Adrenal gland (tissue), 12 donors: ENCODE data around the gene BLM. TPM values are rescaled to one million over a fixed set of nuclear protein-coding genes. Genes with fewer than 3 reads are reported as not detected.

ENCODE experiments used
- DNase-seq, 7 donors: peaks; one replicate each; pipeline ENCODE4 v3.0.0-alpha.2; 2019 to 2020
- H3K27ac ChIP-seq, 5 donors: fragments of 200-600 bp; sonication (generic) in 4 of 5; 1 replicate in 3 of 5; 2 replicates in 2 of 5; pipeline versions ENCODE4 v1.5.1 to v1.8.0; 2016 to 2020; ENCODE audit warnings: mild to moderate bottlenecking in 1 of 5
- H3K27me3 ChIP-seq: fragments of 200-600 bp; 2 replicates; pipeline ENCODE4 v1.8.0; 2021
- H3K36me3 ChIP-seq, 2 donors: fragments of 200-600 bp; replicated peaks in 1 of 2; 1 replicate in 1 of 2; 2 replicates in 1 of 2; pipeline versions ENCODE4 v1.5.1 to v1.8.0; 2018 to 2022
- H3K4me1 ChIP-seq, 2 donors: fragments of 200-600 bp; replicated peaks in 1 of 2; 1 replicate in 1 of 2; 2 replicates in 1 of 2; pipeline versions ENCODE4 v1.5.1 to v1.8.0; 2018 to 2021
- H3K4me3 ChIP-seq, 4 donors: fragments of 200-600 bp; sonication (generic) in 3 of 4; one replicate each; pipeline ENCODE4 v1.5.1; 2016 to 2018
- H3K9me3 ChIP-seq, 3 donors: fragments of 200-600 bp; sonication (generic) in 1 of 3; replicated peaks in 1 of 3; 1 replicate in 2 of 3; 2 replicates in 1 of 3; pipeline versions ENCODE4 v1.5.1 to v1.8.0; 2016 to 2021
- POLR2A ChIP-seq, 2 donors: fragments of 450-650 bp; IDR thresholded peaks; one replicate each; pipeline ENCODE4 v1.6.1; 2017; ENCODE audit warnings: antibody characterized with exemption in 2 of 2, mild to moderate bottlenecking in 2 of 2, moderate library complexity in 1 of 2
- WGBS, 4 donors: extraction: QIAGEN DNeasy Blood & Tissue Kit in 2 of 4; methylation state at CpG; one replicate each; pipeline versions ENCODE4 v1.1.5 to v1.1.7; 2013 to 2017; 5-methylcytosine and 5-hydroxymethylcytosine counted together
- intact Hi-C, 2 donors: fragments of 100-400 bp; cut with DNase I; formaldehyde crosslinking; loops; one replicate each; pipeline versions ENCODE4 v1.14.1 to v1.15.0; 2022 to 2023
- polyA plus RNA-seq, 3 donors: library from polyadenylated mRNA; stranded (reverse); fragments of 200-250 nt in 2 of 3; fragments of 350-450 nt in 1 of 3; fragmentation: Illumina TruSeq in 1 of 3; extraction: RNeasy Lipid Tissue Mini Kit (QIAGEN cat#74804) in 1 of 3; gene quantifications; one replicate each; pipeline ENCODE4 v1.2.3, GENCODE V29; 2013 to 2014
- total RNA-seq, 9 donors: library from RNA; depleted of rRNA in 4 of 9; stranded (reverse); fragments of >200 nt in 4 of 9; fragments of 120-200 nt in 1 of 9; fragmentation: NEBNext Ultra II Directional in 1 of 9; extraction: Animal tissue kit (Norgen Biotek cat#: 25700) in 1 of 9; gene quantifications; one replicate each; pipeline versions ENCODE4 v1.1.0 to v1.2.4, GENCODE V29; 2013 to 2023
- TF ChIP-seq, protein P1 (sequence below), 6 experiments: fragments of 450-650 bp in 4 of 6; fragments of 200-600 bp in 2 of 6; sonication (generic) in 1 of 6; IDR thresholded peaks; 1 replicate in 5 of 6; 2 replicates in 1 of 6; pipeline versions ENCODE4 v1.5.1 to v1.8.0; 2016 to 2021; ENCODE audit warnings: antibody characterized with exemption in 6 of 6, mild to moderate bottlenecking in 2 of 6, moderate library complexity in 1 of 6
- donor health status: healthy with polysubstance abuse.
- donor health status: Bipolar disorder and iron deficiency.
- donor health status: DM: yes; HTN: yes; CAD: no.
- donor health status: DM: no; HTN: no; CAD: no.
- donor health status: DM: no; HTN: no; CAD: no.
- donor health status: DM: yes; HTN: yes; CAD: no.

BLM gene
- total and polyA plus RNA-seq, 12 donors, result 0.24 to 6.8 (median 1.3) TPM

DNA sequence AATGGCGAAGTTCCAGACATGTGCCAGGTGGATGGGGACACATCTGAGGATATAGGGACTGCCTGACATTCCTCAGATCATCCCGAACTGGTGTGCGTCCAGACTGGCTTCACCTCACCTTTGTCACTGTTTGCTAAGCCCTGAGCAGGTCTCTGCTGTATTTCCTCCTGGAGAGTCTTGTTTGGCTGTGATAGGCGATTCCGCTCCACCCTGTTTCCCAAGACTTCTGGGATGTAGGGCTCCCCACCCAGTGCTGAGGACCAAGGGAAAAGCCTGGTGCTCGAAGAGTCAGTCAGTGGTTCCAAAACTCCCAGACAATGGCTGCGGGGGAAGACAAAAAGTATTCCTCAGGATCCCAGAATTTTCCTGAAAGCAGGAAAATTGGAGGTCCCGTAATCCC is 140.2 kb downstream of the BLM start:
- DNase-seq, result no peak
- TF ChIP-seq, protein P1, sequence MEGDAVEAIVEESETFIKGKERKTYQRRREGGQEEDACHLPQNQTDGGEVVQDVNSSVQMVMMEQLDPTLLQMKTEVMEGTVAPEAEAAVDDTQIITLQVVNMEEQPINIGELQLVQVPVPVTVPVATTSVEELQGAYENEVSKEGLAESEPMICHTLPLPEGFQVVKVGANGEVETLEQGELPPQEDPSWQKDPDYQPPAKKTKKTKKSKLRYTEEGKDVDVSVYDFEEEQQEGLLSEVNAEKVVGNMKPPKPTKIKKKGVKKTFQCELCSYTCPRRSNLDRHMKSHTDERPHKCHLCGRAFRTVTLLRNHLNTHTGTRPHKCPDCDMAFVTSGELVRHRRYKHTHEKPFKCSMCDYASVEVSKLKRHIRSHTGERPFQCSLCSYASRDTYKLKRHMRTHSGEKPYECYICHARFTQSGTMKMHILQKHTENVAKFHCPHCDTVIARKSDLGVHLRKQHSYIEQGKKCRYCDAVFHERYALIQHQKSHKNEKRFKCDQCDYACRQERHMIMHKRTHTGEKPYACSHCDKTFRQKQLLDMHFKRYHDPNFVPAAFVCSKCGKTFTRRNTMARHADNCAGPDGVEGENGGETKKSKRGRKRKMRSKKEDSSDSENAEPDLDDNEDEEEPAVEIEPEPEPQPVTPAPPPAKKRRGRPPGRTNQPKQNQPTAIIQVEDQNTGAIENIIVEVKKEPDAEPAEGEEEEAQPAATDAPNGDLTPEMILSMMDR (IDR thresholded peaks at IDR 0.05), result no peak
- no peak for TF ChIP-seq POLR2A (IDR thresholded peaks at IDR 0.05)
- Histone ChIP-seq H3K36me3 (no peaks in the 10 kb centered on the region), H3K27ac (no peak overlapping the region), H3K4me1 (no peaks in the 10 kb centered on the region), H3K9me3 (no peaks in the 10 kb centered on the region), H3K27me3 (no peaks in the 10 kb centered on the region), H3K4me3 (no peak overlapping the region)
- intact Hi-C loops, result no loop called here
- 84 to 94% (median 90%) methylated on average over 8 of the region's 8 CpGs for WGBS, 4 donors

DNA sequence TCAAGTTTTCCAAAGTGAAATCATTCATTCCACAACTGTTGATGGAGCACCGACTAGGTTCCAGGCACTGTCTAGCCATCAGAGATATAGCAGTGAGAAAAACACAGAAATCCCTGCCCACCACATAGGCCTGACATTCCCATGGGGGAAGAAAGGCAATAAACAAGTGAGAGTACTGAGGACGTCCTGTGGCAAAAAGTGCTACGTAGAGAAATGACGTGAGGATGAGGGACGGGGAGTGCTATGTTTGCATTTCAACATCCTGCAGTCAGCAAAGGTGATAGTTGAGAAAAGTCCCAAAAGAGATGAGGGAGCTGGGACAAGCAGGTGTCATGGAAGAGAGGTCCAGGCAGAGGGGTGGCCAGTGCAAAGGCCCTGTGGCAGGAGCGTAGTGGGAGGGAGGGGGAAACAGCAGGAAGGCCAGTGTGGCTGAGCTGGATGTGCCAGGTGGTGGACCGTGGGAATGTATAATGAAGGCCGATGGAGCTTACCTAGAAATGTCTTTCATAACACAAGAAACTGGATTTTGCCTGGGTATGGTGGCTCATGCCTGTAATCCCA is 140.8 kb downstream of the BLM start:
- Histone ChIP-seq H3K27ac (no peak overlapping the region), H3K4me3 (no peak overlapping the region), H3K9me3 (no peaks in the 10 kb centered on the region), H3K36me3 (no peaks in the 10 kb centered on the region), H3K4me1 (no peaks in the 10 kb centered on the region), H3K27me3 (no peaks in the 10 kb centered on the region)
- intact Hi-C loops, result no loop called here
- no peak for DNase-seq
- TF ChIP-seq POLR2A (IDR thresholded peaks at IDR 0.05), result no peak
- TF ChIP-seq, protein P1 (IDR thresholded peaks at IDR 0.05), result no peak
- 87 to 91% (median 88%) methylated on average over 8 of the region's 8 CpGs for WGBS, 4 donors

- no peaks in the 10 kb centered on the region for H3K4me1 ChIP-seq
- 59 to 65% (median 63%) methylated on average over 8 to 10 of the region's 10 CpGs for WGBS, 4 donors
- H3K4me3 ChIP-seq, result no peak overlapping the region
- no peaks in the 10 kb centered on the region for H3K9me3 ChIP-seq
- intact Hi-C loops, result no loop called here
- H3K36me3 ChIP-seq, result no peaks in the 10 kb centered on the region
- no peak overlapping the region for H3K27ac ChIP-seq
- TF ChIP-seq, protein P1 (IDR thresholded peaks at IDR 0.05), result peak in 3 of 6 experiments; percentile 25 to 38 (median 35)
- TF ChIP-seq POLR2A (IDR thresholded peaks at IDR 0.05), result no peak
- no peaks in the 10 kb centered on the region for H3K27me3 ChIP-seq
- peak in 1 of 7 donors; percentile 63 for DNase-seq
These were observed 142.3 kb downstream of the BLM start for GRCh38 chr15:90859234-90860131.

- Histone ChIP-seq H3K27me3 (no peaks in the 10 kb centered on the region), H3K9me3 (no peaks in the 10 kb centered on the region), H3K27ac (no peak overlapping the region), H3K36me3 (no peaks in the 10 kb centered on the region), H3K4me3 (no peak overlapping the region), H3K4me1 (no peaks in the 10 kb centered on the region)
- TF ChIP-seq, protein P1 (IDR thresholded peaks at IDR 0.05), result no peak
- no peak for TF ChIP-seq POLR2A (IDR thresholded peaks at IDR 0.05)
- intact Hi-C loops, result no loop called here
- no peak for DNase-seq
- WGBS, 4 donors, result 84 to 88% (median 88%) methylated on average over 5 to 7 of the region's 7 CpGs
These were observed 143.3 kb downstream of the BLM start for GRCh38 chr15:90860450-90860849.
